G401.6 (cell line): Measurements from ENCODE around the gene ANKS3.

Source experiments
- FAIRE-seq: peaks from 2 replicates; lab custom pipeline; 2012; peaks lifted over from hg19 to GRCh38; lab: Jason Lieb, UNC

ANKS3 gene

DNA sequence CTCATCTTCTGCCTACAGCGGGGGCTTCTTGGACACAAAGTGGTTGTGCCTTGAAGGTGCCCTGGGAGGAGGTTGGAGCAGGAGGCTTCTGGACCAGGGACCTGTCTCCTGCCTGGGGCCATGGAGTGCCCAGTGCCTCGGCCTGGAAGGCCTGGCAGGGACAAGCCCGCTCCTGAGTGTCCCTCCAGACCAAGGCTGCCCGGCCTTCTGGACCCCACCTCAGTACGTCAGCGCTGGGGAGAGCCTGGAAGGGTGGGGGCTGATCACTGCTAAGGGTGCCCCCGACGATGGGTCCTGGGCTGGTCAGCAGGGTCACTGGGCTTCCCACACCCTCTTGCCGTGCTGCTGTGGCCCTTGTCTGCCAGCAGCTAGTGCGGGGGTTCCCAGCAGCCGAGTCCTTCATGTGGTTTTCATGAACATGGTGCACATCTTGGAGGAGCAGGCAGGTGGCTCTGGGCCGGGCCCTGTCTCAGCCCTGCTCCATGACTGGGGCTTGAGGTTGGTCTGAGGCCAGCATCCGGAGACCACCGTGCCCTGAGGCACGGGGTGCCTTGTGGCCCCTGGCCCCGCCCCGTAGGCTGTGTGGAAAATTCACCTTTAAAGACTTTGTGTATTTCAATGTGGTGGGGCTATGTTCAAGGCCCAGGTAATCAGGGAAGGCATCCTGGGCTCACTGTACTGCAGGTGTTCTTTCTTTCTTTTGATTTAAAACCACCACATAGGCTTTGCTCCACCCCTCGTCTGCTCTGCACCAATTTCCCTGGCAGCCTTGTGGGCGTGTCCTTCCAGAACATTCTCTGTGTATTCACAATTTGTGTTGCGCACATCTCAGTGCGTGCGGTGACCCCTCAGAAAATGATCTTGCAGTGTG is 87.1 kb downstream of the ANKS3 start:
- FAIRE-seq, result no peak
